Large intestine (tissue), 3 donors: ENCODE data around the gene CFAP74. TPM values are rescaled to one million over a fixed set of nuclear protein-coding genes. Genes with fewer than 3 reads are reported as not detected.

Experiments
- DNase-seq, 2 donors: peaks; one replicate each; pipeline versions ENCODE4 v3.0.0 to v3.0.0-alpha.2; 2013
- H3K27ac ChIP-seq: one replicate; pipeline ENCODE4 v1.5.1; 2013; ENCODE audit warnings: low read length
- H3K27me3 ChIP-seq: 2 replicates; pipeline ENCODE4 v1.6.1; 2013; ENCODE audit warnings: low read length; ENCODE audit not compliant: control insufficient read depth, insufficient read depth
- H3K36me3 ChIP-seq: 2 replicates; pipeline ENCODE4 v1.6.1; 2013; ENCODE audit warnings: low read length; ENCODE audit not compliant: control insufficient read depth, insufficient read depth
- H3K4me1 ChIP-seq: one replicate; pipeline ENCODE4 v1.6.1; 2013; ENCODE audit warnings: low read length; ENCODE audit not compliant: control insufficient read depth, insufficient read depth
- H3K4me3 ChIP-seq: one replicate; pipeline ENCODE4 v1.5.1; 2013; ENCODE audit warnings: low read length
- H3K9me3 ChIP-seq: one replicate; pipeline ENCODE4 v1.6.1; 2013; ENCODE audit warnings: mild to moderate bottlenecking, low read depth, low read length, moderate library complexity; ENCODE audit not compliant: control insufficient read depth
- WGBS: methylation state at CpG from one replicate; pipeline ENCODE4 v1.1.5; 2013; ENCODE audit warnings: low lambda C conversion rate; ENCODE audit not compliant: insufficient coverage; 5-methylcytosine and 5-hydroxymethylcytosine counted together
- polyA plus RNA-seq: library from polyadenylated mRNA; unstranded; fragments of 120-200 nt; gene quantifications from one replicate; pipeline ENCODE4 v1.2.1, GENCODE V29; 2013

CFAP74 gene
- polyA plus RNA-seq, 1 donor, result 1.4 TPM

GRCh38 chr1:1911350-1912041 lies 92.1 kb downstream of the CFAP74 start:
- Histone ChIP-seq H3K4me3 (no peak overlapping the region), H3K27me3 (no peaks in the 10 kb centered on the region), H3K9me3 (no peaks in the 10 kb centered on the region), H3K36me3 (no peaks in the 10 kb centered on the region), H3K27ac (no peak overlapping the region), H3K4me1 (peaks cover 26% of the 10 kb centered on the region)
- no peak for DNase-seq
- WGBS, result no CpG with 5 or more reads among the region's 13 CpGs

GRCh38 chr1:1910651-1911331 lies 92.8 kb downstream of the CFAP74 start:
- Histone ChIP-seq H3K4me1 (peaks cover 29% of the 10 kb centered on the region), H3K4me3 (no peak overlapping the region), H3K9me3 (no peaks in the 10 kb centered on the region), H3K27ac (no peak overlapping the region), H3K27me3 (no peaks in the 10 kb centered on the region), H3K36me3 (no peaks in the 10 kb centered on the region)
- WGBS, result no CpG with 5 or more reads among the region's 22 CpGs
- DNase-seq, result no peak

GRCh38 chr1:1910033-1910465 lies 93.5 kb downstream of the CFAP74 start:
- H3K9me3 ChIP-seq, result no peaks in the 10 kb centered on the region
- DNase-seq, result no peak
- no peaks in the 10 kb centered on the region for H3K27me3 ChIP-seq
- H3K36me3 ChIP-seq, result no peaks in the 10 kb centered on the region
- H3K4me3 ChIP-seq, result peak overlapping the region; percentile 53
- peaks cover 29% of the 10 kb centered on the region for H3K4me1 ChIP-seq
- WGBS, result 83% methylated on average over 1 of the region's 6 CpGs
- H3K27ac ChIP-seq, result no peak overlapping the region

- no peaks in the 10 kb centered on the region for H3K27me3 ChIP-seq
- DNase-seq, result no peak
Measured at GRCh38 chr1:1908506-1908791, 95.1 kb downstream of the CFAP74 start.

GRCh38 chr1:1907098-1907736 lies 96.4 kb downstream of the CFAP74 start:
- no CpG with 5 or more reads among the region's 8 CpGs for WGBS
- Histone ChIP-seq H3K27ac (no peak overlapping the region), H3K27me3 (no peaks in the 10 kb centered on the region), H3K9me3 (no peaks in the 10 kb centered on the region), H3K4me1 (peaks cover 16% of the 10 kb centered on the region), H3K36me3 (no peaks in the 10 kb centered on the region), H3K4me3 (no peak overlapping the region)
- no peak for DNase-seq

More at GRCh38 chr1:1908506-1908791, 95.1 kb downstream of the CFAP74 start:
- Histone ChIP-seq H3K4me3 (peak overlapping the region; percentile 60), H3K4me1 (peaks cover 16% of the 10 kb centered on the region), H3K27ac (peak overlapping the region; percentile 62), H3K36me3 (no peaks in the 10 kb centered on the region), H3K9me3 (no peaks in the 10 kb centered on the region)
- WGBS, result no CpG with 5 or more reads among the region's 21 CpGs

GRCh38 chr1:1906185-1907097 lies 97.1 kb downstream of the CFAP74 start:
- Histone ChIP-seq H3K9me3 (no peaks in the 10 kb centered on the region), H3K36me3 (no peaks in the 10 kb centered on the region), H3K27ac (no peak overlapping the region), H3K4me3 (no peak overlapping the region), H3K4me1 (peaks cover 22% of the 10 kb centered on the region), H3K27me3 (no peaks in the 10 kb centered on the region)
- whole genome bisulfite sequencing, result no CpG with 5 or more reads among the region's 15 CpGs
- DNase-seq, result peak; percentile 72 to 77

- H3K27me3 ChIP-seq, result no peaks in the 10 kb centered on the region
- no peak overlapping the region for H3K4me3 ChIP-seq
- H3K9me3 ChIP-seq, result no peaks in the 10 kb centered on the region
- no peak overlapping the region for H3K27ac ChIP-seq
- H3K4me1 ChIP-seq, result peaks cover 25% of the 10 kb centered on the region
- WGBS, result no CpG with 5 or more reads among the region's 12 CpGs
- no peak for DNase-seq
- H3K36me3 ChIP-seq, result no peaks in the 10 kb centered on the region
Measured at GRCh38 chr1:1903224-1903623, 100.4 kb downstream of the CFAP74 start.

GRCh38 chr1:1901641-1902294 lies 101.8 kb downstream of the CFAP74 start:
- H3K4me1 ChIP-seq, result peaks cover 27% of the 10 kb centered on the region
- no peak overlapping the region for H3K4me3 ChIP-seq
- no peaks in the 10 kb centered on the region for H3K27me3 ChIP-seq
- no peaks in the 10 kb centered on the region for H3K36me3 ChIP-seq
- WGBS, result no CpG with 5 or more reads among the region's 13 CpGs
- no peaks in the 10 kb centered on the region for H3K9me3 ChIP-seq
- no peak overlapping the region for H3K27ac ChIP-seq
- DNase-seq, result no peak

- H3K4me3 ChIP-seq, result no peak overlapping the region
- no peaks in the 10 kb centered on the region for H3K9me3 ChIP-seq
- H3K36me3 ChIP-seq, result no peaks in the 10 kb centered on the region
- no peaks in the 10 kb centered on the region for H3K27me3 ChIP-seq
- DNase-seq, result no peak
- WGBS, result 0% methylated on average over 1 of the region's 14 CpGs
- peaks cover 31% of the 10 kb centered on the region for H3K4me1 ChIP-seq
- H3K27ac ChIP-seq, result no peak overlapping the region
Measured at GRCh38 chr1:1900883-1901640, 102.5 kb downstream of the CFAP74 start.
